Ascending aorta (tissue), 2 donors: Measurements from ENCODE around the gene G0S2. TPM values are rescaled to one million over a fixed set of nuclear protein-coding genes. Genes with fewer than 3 reads are reported as not detected.

Experiments used
- DNase-seq, 2 donors: peaks; one replicate each; pipeline ENCODE4 v3.0.0-alpha.2; 2019; ENCODE audit warnings: low spot score in 2 of 2
- H3K27ac ChIP-seq, 2 donors: fragments of 200-600 bp; sonication (generic); one replicate each; pipeline ENCODE4 v1.5.1; 2016 to 2017; ENCODE audit warnings: mild to moderate bottlenecking in 1 of 2
- H3K27me3 ChIP-seq: fragments of 200-600 bp; sonication (generic); one replicate; pipeline ENCODE4 v1.5.1; 2017
- H3K36me3 ChIP-seq, 2 donors: fragments of 200-600 bp; sonication (generic); one replicate each; pipeline ENCODE4 v1.5.1; 2016
- H3K4me1 ChIP-seq, 2 donors: fragments of 200-600 bp; sonication (generic); one replicate each; pipeline ENCODE4 v1.5.1; 2016 to 2017; ENCODE audit warnings: mild to moderate bottlenecking in 1 of 2
- H3K4me3 ChIP-seq, 2 donors: fragments of 200-600 bp; sonication (generic); one replicate each; pipeline ENCODE4 v1.5.1; 2016 to 2017; ENCODE audit warnings: mild to moderate bottlenecking in 1 of 2
- H3K9me3 ChIP-seq, 2 donors: fragments of 200-600 bp; sonication (generic); one replicate each; pipeline ENCODE4 v1.5.1; 2016
- CTCF ChIP-seq, 3 experiments: fragments of 200-600 bp in 2 of 3; fragments of 450-650 bp in 1 of 3; sonication (generic) in 2 of 3; IDR thresholded peaks; one replicate each; pipeline ENCODE4 v1.5.1; 2016 to 2019; ENCODE audit warnings: antibody characterized with exemption in 3 of 3, mild to moderate bottlenecking in 1 of 3, moderate library complexity in 1 of 3
- intact Hi-C: fragments of 100-400 bp; cut with DNase I; formaldehyde crosslinking; loops from one replicate; pipeline ENCODE4 v1.15.1; 2023
- total RNA-seq: library from RNA; depleted of rRNA; stranded (reverse); fragments of >200 nt; gene quantifications from one replicate; pipeline ENCODE4 v1.1.0, GENCODE V29; 2016

Gene G0S2
- total RNA-seq, 1 donor from 2014 or later = 15.1 TPM

- intact Hi-C loops = no loop called here
- Histone ChIP-seq H3K4me1 (no peaks in the 10 kb centered on the region), H3K4me3 (no peak overlapping the region), H3K27ac (no peak overlapping the region), H3K36me3 (no peaks in the 10 kb centered on the region), H3K27me3 (no peaks in the 10 kb centered on the region), H3K9me3 (no peaks in the 10 kb centered on the region)
- no peak for TF ChIP-seq CTCF (IDR thresholded peaks at IDR 0.05)
- no peak for DNase-seq
These were observed 12.3 kb upstream of the G0S2 start for GRCh38 chr1:209662879-209663327.

- H3K27me3 ChIP-seq = no peaks in the 10 kb centered on the region
- intact Hi-C loops = no loop called here
- DNase-seq = no peak
- no peak overlapping the region for H3K27ac ChIP-seq
- no peak overlapping the region for H3K4me3 ChIP-seq
- no peaks in the 10 kb centered on the region for H3K36me3 ChIP-seq
- no peaks in the 10 kb centered on the region for H3K9me3 ChIP-seq
- TF ChIP-seq CTCF (IDR thresholded peaks at IDR 0.05) = no peak
- no peaks in the 10 kb centered on the region for H3K4me1 ChIP-seq
These were observed 8.1 kb upstream of the G0S2 start for GRCh38 chr1:209667103-209667502.

GRCh38 chr1:209667708-209668107 lies 7.5 kb upstream of the G0S2 start:
- Histone ChIP-seq H3K27me3 (no peaks in the 10 kb centered on the region), H3K9me3 (no peaks in the 10 kb centered on the region), H3K4me3 (no peak overlapping the region), H3K4me1 (no peaks in the 10 kb centered on the region), H3K36me3 (no peaks in the 10 kb centered on the region), H3K27ac (no peak overlapping the region)
- TF ChIP-seq CTCF (IDR thresholded peaks at IDR 0.05) = no peak
- intact Hi-C loops = no loop called here
- DNase-seq = no peak

- TF ChIP-seq CTCF (IDR thresholded peaks at IDR 0.05) = no peak
- no peak for DNase-seq
- Histone ChIP-seq H3K9me3 (no peaks in the 10 kb centered on the region), H3K27me3 (no peaks in the 10 kb centered on the region), H3K4me1 (peaks cover 4 to 5% of the 10 kb centered on the region in 2 donors), H3K27ac (no peak overlapping the region), H3K4me3 (no peak overlapping the region), H3K36me3 (no peaks in the 10 kb centered on the region)
- intact Hi-C loops = no loop called here
These were observed 4.7 kb upstream of the G0S2 start for GRCh38 chr1:209670441-209671082.

GRCh38 chr1:209672705-209673630 lies 2.2 kb upstream of the G0S2 start:
- peaks cover 4 to 11% of the 10 kb centered on the region in 2 donors for H3K4me1 ChIP-seq
- no peaks in the 10 kb centered on the region for H3K36me3 ChIP-seq
- TF ChIP-seq CTCF (IDR thresholded peaks at IDR 0.05) = no peak
- H3K27ac ChIP-seq = no peak overlapping the region
- H3K9me3 ChIP-seq = no peaks in the 10 kb centered on the region
- DNase-seq = no peak
- intact Hi-C loops = no loop called here
- no peak overlapping the region for H3K4me3 ChIP-seq
- no peaks in the 10 kb centered on the region for H3K27me3 ChIP-seq
